ENCODE results near the gene ACTA2.

The ACTA2 gene

DNA sequence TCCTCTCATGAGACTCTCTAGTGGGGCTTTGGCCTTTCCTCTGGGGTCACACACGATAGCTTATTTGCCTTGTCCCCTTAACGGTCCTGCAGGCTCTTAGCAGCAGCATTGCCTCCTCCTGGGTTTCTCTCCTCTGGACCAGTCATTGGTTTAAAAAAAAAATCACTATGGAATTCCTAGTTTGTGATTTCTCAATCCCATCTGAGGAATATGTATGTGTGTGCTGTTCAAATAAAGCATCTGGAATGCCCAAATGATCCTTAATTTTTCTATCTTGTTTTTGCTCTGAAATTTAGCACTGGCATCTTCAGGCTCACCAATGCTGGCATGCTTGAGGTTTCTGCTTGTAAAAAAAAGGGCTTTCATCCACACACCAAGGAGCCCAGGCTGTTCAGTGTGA is 30.5 kb downstream of the ACTA2 start:
- no peak for DNase-seq (ENCODE audit: extremely low read depth in 1 of 2, low read depth in 1 of 2)

DNA sequence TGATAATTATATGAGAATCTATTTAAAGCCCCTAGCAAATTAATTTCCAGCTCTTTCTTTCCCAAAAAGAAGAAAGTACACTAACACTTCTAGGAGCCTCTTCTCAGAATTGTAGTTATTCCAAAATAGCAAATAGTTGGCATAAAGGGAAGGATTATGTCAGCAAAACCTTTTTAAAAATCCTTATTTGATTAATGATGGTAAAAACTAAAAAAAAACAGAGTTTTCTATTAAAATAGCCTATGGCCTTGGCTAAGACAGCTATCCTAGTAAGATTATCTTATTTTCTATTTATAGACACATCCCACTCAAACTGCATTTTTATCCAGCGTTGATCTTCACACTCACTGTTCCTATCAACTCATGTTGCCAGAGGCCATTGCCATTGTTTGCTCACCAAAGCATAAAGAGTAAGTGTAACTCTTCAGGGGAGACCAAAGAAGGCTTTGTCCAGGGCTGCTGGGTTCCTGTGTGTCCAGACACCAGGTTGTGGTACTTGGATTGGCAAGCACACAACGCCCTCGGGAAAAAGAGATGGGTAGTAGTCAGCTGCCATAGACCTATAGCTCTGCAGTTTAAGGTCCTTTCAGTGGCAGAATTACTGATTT is 31.5 kb downstream of the ACTA2 start:
- no peak for DNase-seq (ENCODE audit: extremely low read depth in 1 of 2, low read depth in 1 of 2)

DNA sequence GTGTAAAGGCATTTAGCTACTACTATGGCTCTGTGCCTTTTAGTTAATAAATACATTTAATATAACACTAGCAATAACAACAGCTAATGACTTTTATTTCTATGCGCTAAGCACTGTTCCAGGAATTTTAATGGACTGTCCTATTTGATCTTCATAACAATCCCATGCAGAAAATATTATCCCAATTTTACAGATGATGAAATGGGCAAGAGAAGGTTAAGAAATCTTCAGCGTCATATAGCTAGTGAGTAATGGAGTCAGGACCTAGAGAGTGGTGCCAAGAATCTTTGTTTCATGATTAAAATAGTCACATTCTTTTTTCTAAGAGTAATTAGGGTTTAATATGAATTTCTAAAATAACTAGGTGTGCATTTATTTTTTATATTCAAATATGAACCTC is 32.4 kb downstream of the ACTA2 start:
- DNase-seq (ENCODE audit: extremely low read depth in 1 of 2, low read depth in 1 of 2) = no peak

- DNase-seq (ENCODE audit: extremely low read depth in 1 of 2, low read depth in 1 of 2) = no peak
These were observed 33.5 kb downstream of the ACTA2 start for GRCh38 chr10:88919041-88919440.

GRCh38 chr10:88918191-88918905 is 34.2 kb downstream of the ACTA2 start:
- no peak for DNase-seq (ENCODE audit: extremely low read depth in 1 of 2, low read depth in 1 of 2)

GRCh38 chr10:88916986-88917385 is 35.6 kb downstream of the ACTA2 start:
- DNase-seq (ENCODE audit: extremely low read depth in 1 of 2, low read depth in 1 of 2) = no peak

GRCh38 chr10:88916231-88916630 is 36.3 kb downstream of the ACTA2 start:
- no peak for DNase-seq (ENCODE audit: extremely low read depth in 1 of 2, low read depth in 1 of 2)

DNA sequence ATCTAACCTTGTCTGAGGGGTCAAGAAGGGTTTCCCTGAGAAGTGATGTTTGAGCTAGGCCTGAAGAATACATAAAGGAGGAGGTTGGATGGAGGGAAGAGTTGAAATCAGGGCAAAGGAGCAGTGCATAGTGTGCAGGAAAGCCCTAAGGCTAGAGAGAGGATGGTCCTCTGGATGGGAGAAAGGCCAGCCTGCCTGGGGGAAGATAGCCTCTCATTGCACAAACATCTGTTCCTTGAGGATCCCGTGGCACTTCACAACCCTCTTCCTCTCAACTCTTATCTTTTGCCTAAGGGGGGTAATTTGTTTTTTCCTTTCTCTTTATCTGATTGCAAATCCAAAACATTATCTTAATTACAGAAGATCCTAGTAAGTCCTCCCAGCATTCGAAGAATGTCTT is 36.8 kb downstream of the ACTA2 start:
- no peak for DNase-seq (ENCODE audit: extremely low read depth in 1 of 2, low read depth in 1 of 2)

GRCh38 chr10:88913788-88914187 is 38.8 kb downstream of the ACTA2 start:
- DNase-seq (ENCODE audit: extremely low read depth in 1 of 2, low read depth in 1 of 2) = no peak

DNA sequence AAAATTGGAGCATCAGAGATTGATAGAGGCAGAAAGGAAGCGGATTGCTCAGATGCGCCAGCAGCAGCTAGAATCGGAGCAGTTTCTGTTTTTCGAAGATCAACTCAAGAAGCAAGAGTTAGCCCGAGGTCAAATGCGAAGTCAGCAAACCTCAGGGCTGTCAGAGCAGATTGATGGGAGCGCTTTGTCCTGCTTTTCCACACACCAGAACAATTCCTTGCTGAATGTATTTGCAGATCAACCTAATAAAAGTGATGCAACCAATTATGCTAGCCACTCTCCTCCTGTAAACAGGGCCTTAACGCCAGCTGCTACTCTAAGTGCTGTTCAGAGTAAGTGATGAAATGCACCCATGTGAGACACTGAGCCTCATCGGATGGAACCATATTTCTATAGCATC is 39.4 kb downstream of the ACTA2 start:
- no peak for DNase-seq (ENCODE audit: extremely low read depth in 1 of 2, low read depth in 1 of 2)

- DNase-seq (ENCODE audit: extremely low read depth in 1 of 2, low read depth in 1 of 2) = no peak
These were observed 40.7 kb downstream of the ACTA2 start for GRCh38 chr10:88911851-88912250.

GRCh38 chr10:88911116-88911515 is 41.5 kb downstream of the ACTA2 start:
- DNase-seq (ENCODE audit: extremely low read depth in 1 of 2, low read depth in 1 of 2) = no peak

DNA sequence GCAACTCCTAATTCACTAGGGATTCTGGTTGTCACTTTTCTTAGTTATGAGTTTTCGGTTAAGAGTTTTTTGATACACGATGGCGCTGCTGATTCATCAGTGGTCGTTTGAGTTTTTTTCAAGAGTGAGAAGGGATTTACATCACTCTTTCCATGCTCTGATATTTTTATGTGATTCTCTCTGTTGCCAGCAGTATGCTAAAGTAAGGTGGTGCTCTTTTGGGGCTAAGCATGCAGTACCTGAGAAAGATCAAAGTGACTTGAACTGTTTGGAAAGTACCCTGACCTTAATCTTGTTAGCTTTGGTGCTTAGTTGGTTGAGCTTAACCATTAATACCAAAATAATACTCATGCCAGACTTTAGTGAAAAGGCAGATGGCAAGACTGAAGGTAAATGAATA is 44.4 kb downstream of the ACTA2 start:
- no peak for DNase-seq (ENCODE audit: extremely low read depth in 1 of 2, low read depth in 1 of 2)

DNA sequence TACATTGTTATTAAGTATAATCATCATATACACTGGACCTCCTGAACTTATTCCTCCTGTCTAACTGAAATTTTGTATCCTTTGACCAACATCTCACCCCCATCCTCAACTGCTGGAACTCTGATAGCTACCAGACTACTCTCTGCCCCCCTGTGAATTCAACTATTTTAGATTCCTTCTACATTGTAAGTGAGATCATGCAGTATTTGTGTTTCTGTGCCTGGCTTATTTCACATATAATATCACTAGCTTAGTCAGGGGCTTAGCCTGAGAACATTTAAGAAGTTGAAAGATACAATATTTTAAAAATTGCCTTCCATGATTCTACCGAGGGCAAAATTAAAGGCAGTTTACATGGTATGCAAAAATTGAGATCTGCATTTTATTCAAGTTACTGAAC is 45.7 kb downstream of the ACTA2 start:
- DNase-seq (ENCODE audit: extremely low read depth in 1 of 2, low read depth in 1 of 2) = no peak

- no peak for DNase-seq (ENCODE audit: extremely low read depth in 1 of 2, low read depth in 1 of 2)
These were observed 48.9 kb downstream of the ACTA2 start for GRCh38 chr10:88903715-88904114.

GRCh38 chr10:88901984-88902789 is 50.4 kb downstream of the ACTA2 start:
- DNase-seq (ENCODE audit: extremely low read depth in 1 of 2, low read depth in 1 of 2) = no peak

- no peak for DNase-seq (ENCODE audit: extremely low read depth in 1 of 2, low read depth in 1 of 2)
These were observed 51.2 kb downstream of the ACTA2 start for GRCh38 chr10:88901206-88901983.

- DNase-seq (ENCODE audit: extremely low read depth in 1 of 2, low read depth in 1 of 2) = no peak
These were observed 52.7 kb downstream of the ACTA2 start for GRCh38 chr10:88899886-88900285.

GRCh38 chr10:88898727-88899126 is 53.8 kb downstream of the ACTA2 start:
- DNase-seq (ENCODE audit: extremely low read depth in 1 of 2, low read depth in 1 of 2) = no peak

GRCh38 chr10:88896994-88897853 is 55.3 kb downstream of the ACTA2 start:
- DNase-seq (ENCODE audit: extremely low read depth in 1 of 2, low read depth in 1 of 2) = no peak

All from activated CD8-positive, alpha-beta memory T cell treated with anti-CD3 and anti-CD28 coated beads for 1 hour (primary cell).